ENCODE results near the gene IL17REL. TPM values are rescaled to one million over a fixed set of nuclear protein-coding genes. Genes with fewer than 3 reads are reported as not detected.

Gene IL17REL
- total RNA-seq, 1 donor from 2014 or later, result 0.31 TPM

- H3K36me3 Mint-ChIP-seq (ENCODE audit: low read depth), result no peaks in the 10 kb centered on the region
- CTCF ChIA-PET, result interaction anchor here (3.4 kb wide), 1 partner anchor 101 kb away, joined by 91 read pairs; no protein-coding TSS in a partner anchor
- ATAC-seq (ENCODE audit: low read depth) (no peak), DNase-seq (no peak)
- no peak overlapping the region for H3K27ac Mint-ChIP-seq
- POLR2A ChIA-PET, result interaction anchor here (1.0 kb wide), 1 partner anchor 102 kb away, joined by 4 read pairs; no protein-coding TSS in a partner anchor
- H3K9me3 Mint-ChIP-seq, result no peaks in the 10 kb centered on the region
- peaks cover 7% of the 10 kb centered on the region for H3K4me1 Mint-ChIP-seq
- H3K27me3 Mint-ChIP-seq, result peaks cover 7% of the 10 kb centered on the region
- H3K4me3 Mint-ChIP-seq, result no peak overlapping the region
- intact Hi-C loops (cut with micrococcal nuclease), result loop anchor here (5.0 to 10.0 kb wide), 3 partner anchors 56 to 208 kb away; partner anchors contain the start of gene BRD1
- TF ChIP-seq CTCF (IDR thresholded peaks at IDR 0.05), result no peak
Observed at GRCh38 chr22:50032941-50033601, 20.5 kb upstream of the IL17REL start.

GRCh38 chr22:50032109-50032871 is 19.7 kb upstream of the IL17REL start:
- H3K4me3 Mint-ChIP-seq, result no peak overlapping the region
- H3K4me1 Mint-ChIP-seq, result peaks cover 7% of the 10 kb centered on the region
- ATAC-seq (ENCODE audit: low read depth) (no peak), DNase-seq (no peak)
- H3K27me3 Mint-ChIP-seq, result peaks cover 7% of the 10 kb centered on the region
- no peak overlapping the region for H3K27ac Mint-ChIP-seq
- no peak for TF ChIP-seq CTCF (IDR thresholded peaks at IDR 0.05)
- ChIA-PET CTCF (interaction anchor here (3.1 to 3.4 kb wide), 2 partner anchors 100 to 264 kb away, joined by 38 to 91 read pairs; no protein-coding TSS in a partner anchor), POLR2A (interaction anchor here (0.9 to 1.6 kb wide), 4 partner anchors 14 to 114 kb away, joined by 3 to 5 read pairs (median 3); partner anchors contain the start of genes ALG12 and CRELD2)
- H3K9me3 Mint-ChIP-seq, result no peaks in the 10 kb centered on the region
- intact Hi-C loops (cut with micrococcal nuclease), result loop anchor here (5.0 to 10.0 kb wide), 3 partner anchors 55 to 207 kb away; partner anchors contain the start of gene BRD1
- H3K36me3 Mint-ChIP-seq (ENCODE audit: low read depth), result no peaks in the 10 kb centered on the region

- DNase-seq (no peak), ATAC-seq (ENCODE audit: low read depth) (no peak)
- no peak for TF ChIP-seq CTCF (IDR thresholded peaks at IDR 0.05)
- ChIA-PET POLR2A (interaction anchor here (0.8 to 1.7 kb wide), 11 partner anchors 13 to 160 kb away, joined by 3 to 7 read pairs (median 5); partner anchors contain the start of genes ALG12 and CRELD2), CTCF (interaction anchor here (0.7 to 3.4 kb wide), 8 partner anchors 16 to 263 kb away, joined by 3 to 91 read pairs (median 4); no protein-coding TSS in a partner anchor)
- peaks cover 7% of the 10 kb centered on the region for H3K4me1 Mint-ChIP-seq
- intact Hi-C loops (cut with micrococcal nuclease), result loop anchor here (2.0 to 10.0 kb wide), 4 partner anchors 21 to 207 kb away; partner anchors contain the start of gene BRD1
- no peak overlapping the region for H3K27ac Mint-ChIP-seq
- peaks cover 7% of the 10 kb centered on the region for H3K27me3 Mint-ChIP-seq
- H3K9me3 Mint-ChIP-seq, result no peaks in the 10 kb centered on the region
- no peak overlapping the region for H3K4me3 Mint-ChIP-seq
- no peaks in the 10 kb centered on the region for H3K36me3 Mint-ChIP-seq (ENCODE audit: low read depth)
Observed at GRCh38 chr22:50031189-50032091, 18.9 kb upstream of the IL17REL start.

- ATAC-seq (ENCODE audit: low read depth) (peak; percentile 97), DNase-seq (peak; percentile 77)
- peak; percentile 75 for TF ChIP-seq CTCF (IDR thresholded peaks at IDR 0.05)
- H3K4me1 Mint-ChIP-seq, result peaks cover 7% of the 10 kb centered on the region
- ChIA-PET CTCF (interaction anchor here (0.7 to 3.4 kb wide), 28 partner anchors 11 to 268 kb away, joined by 3 to 91 read pairs (median 4); no protein-coding TSS in a partner anchor), POLR2A (interaction anchor here (0.6 to 1.7 kb wide), 17 partner anchors 15 to 263 kb away, joined by 3 to 35 read pairs (median 6); partner anchors contain the start of gene IL17REL)
- H3K27me3 Mint-ChIP-seq, result peaks cover 8% of the 10 kb centered on the region
- H3K36me3 Mint-ChIP-seq (ENCODE audit: low read depth), result no peaks in the 10 kb centered on the region
- intact Hi-C loops (cut with micrococcal nuclease), result loop anchor here (1.0 to 10.0 kb wide), 7 partner anchors 20 to 263 kb away; partner anchors contain the start of gene BRD1
- H3K4me3 Mint-ChIP-seq, result no peak overlapping the region
- H3K9me3 Mint-ChIP-seq, result no peaks in the 10 kb centered on the region
- no peak overlapping the region for H3K27ac Mint-ChIP-seq
Observed at GRCh38 chr22:50030297-50031188, 18.0 kb upstream of the IL17REL start.
